GM18867 (cell line): Measurements from ENCODE around the gene NFIA.

ENCODE experiments used
- ATAC-seq: cut with Tn5 transposase; IDR thresholded peaks from one replicate; pipeline ENCODE4 v1.9.1; 2021; ENCODE audit warnings: mild to moderate bottlenecking, moderate library complexity; ENCODE audit not compliant: unreplicated experiment

Gene NFIA

GRCh38 chr1:61098906-61099437, 16.6 kb downstream of the NFIA start:
- no peak for ATAC-seq

- ATAC-seq, result no peak
These were observed 18.2 kb downstream of the NFIA start for GRCh38 chr1:61100578-61100977.

GRCh38 chr1:61101536-61101935, 19.2 kb downstream of the NFIA start:
- ATAC-seq, result no peak

GRCh38 chr1:61102041-61102440, 19.7 kb downstream of the NFIA start:
- no peak for ATAC-seq

GRCh38 chr1:61102621-61103020, 20.3 kb downstream of the NFIA start:
- ATAC-seq, result no peak

GRCh38 chr1:61104220-61104671, 21.9 kb downstream of the NFIA start:
- ATAC-seq, result no peak

GRCh38 chr1:61107638-61108037, 25.3 kb downstream of the NFIA start:
- no peak for ATAC-seq

- no peak for ATAC-seq
These were observed 26.8 kb downstream of the NFIA start for GRCh38 chr1:61109158-61109557.

- no peak for ATAC-seq
These were observed 27.5 kb downstream of the NFIA start for GRCh38 chr1:61109910-61110309.

- ATAC-seq, result no peak
These were observed 28.2 kb downstream of the NFIA start for GRCh38 chr1:61110554-61110953.

GRCh38 chr1:61111084-61112004, 29.0 kb downstream of the NFIA start:
- ATAC-seq, result no peak

- ATAC-seq, result no peak
These were observed 32.0 kb downstream of the NFIA start for GRCh38 chr1:61114178-61114870.

GRCh38 chr1:61115436-61115835, 33.1 kb downstream of the NFIA start:
- ATAC-seq, result no peak

GRCh38 chr1:61116421-61116820, 34.1 kb downstream of the NFIA start:
- ATAC-seq, result no peak

- ATAC-seq, result no peak
These were observed 34.9 kb downstream of the NFIA start for GRCh38 chr1:61117283-61117682.

- ATAC-seq, result no peak
These were observed 36.7 kb downstream of the NFIA start for GRCh38 chr1:61119085-61119484.

GRCh38 chr1:61120246-61120840, 38.0 kb downstream of the NFIA start:
- no peak for ATAC-seq

GRCh38 chr1:61120998-61121397, 38.6 kb downstream of the NFIA start:
- no peak for ATAC-seq

GRCh38 chr1:61121631-61122030, 39.3 kb downstream of the NFIA start:
- ATAC-seq, result no peak

- no peak for ATAC-seq
These were observed 40.0 kb downstream of the NFIA start for GRCh38 chr1:61122389-61122788.

- ATAC-seq, result no peak
These were observed 41.0 kb downstream of the NFIA start for GRCh38 chr1:61123326-61123725.
